HFFc6 (cell line): ENCODE data around the gene NIPBL. TPM values are rescaled to one million over a fixed set of nuclear protein-coding genes. Genes with fewer than 3 reads are reported as not detected.
"Not testable (repeated sequence)": the region's sequence is repeated elsewhere in the genome, so short reads cannot be mapped to it uniquely, and the experiment has no call there.

Experiments used
- DNase-seq: peaks from one replicate; pipeline ENCODE4 v3.0.0-alpha.2; 2018
- H3K27ac Mint-ChIP-seq: 2 replicates; pipeline ENCODE4 v1.8.0; 2020; ENCODE audit warnings: mild to moderate bottlenecking, mixed read lengths
- H3K27me3 Mint-ChIP-seq: 2 replicates; pipeline ENCODE4 v1.8.0; 2021; ENCODE audit warnings: mild to moderate bottlenecking, moderate library complexity, mixed read lengths; ENCODE audit not compliant: insufficient read depth
- H3K36me3 Mint-ChIP-seq: 2 replicates; pipeline ENCODE4 v1.8.0; 2021; ENCODE audit warnings: low read depth, mixed read lengths
- H3K4me1 Mint-ChIP-seq: 2 replicates; pipeline ENCODE4 v1.8.0; 2020; ENCODE audit warnings: low read depth, mixed read lengths
- H3K4me3 Mint-ChIP-seq: 2 replicates; pipeline ENCODE4 v1.8.0; 2020; ENCODE audit warnings: mild to moderate bottlenecking, moderate library complexity, mixed read lengths
- H3K9me3 Mint-ChIP-seq: 2 replicates; pipeline ENCODE4 v1.8.0; 2020; ENCODE audit warnings: mild to moderate bottlenecking, mixed read lengths
- total RNA-seq, 6 experiments: library from RNA; stranded (reverse); fragmentation: NEBNext Ultra II Directional; extraction: Animal tissue kit (Norgen Biotek cat#: 25700); gene quantifications; 2 replicates in 1 of 6; 3 replicates in 5 of 6; pipeline ENCODE4 v1.2.3, GENCODE V29; 2021
- TF ChIP-seq, protein P1 (sequence below): fragments of 200-600 bp; sonication (generic); IDR thresholded peaks from 2 replicates; pipeline ENCODE4 v1.5.0; 2021; ENCODE audit warnings: antibody characterized with exemption, mild to moderate bottlenecking

Gene NIPBL
- total RNA-seq, 6 experiments from 2014 or later, result 31.6 to 35.7 (median 32.6) TPM

DNA sequence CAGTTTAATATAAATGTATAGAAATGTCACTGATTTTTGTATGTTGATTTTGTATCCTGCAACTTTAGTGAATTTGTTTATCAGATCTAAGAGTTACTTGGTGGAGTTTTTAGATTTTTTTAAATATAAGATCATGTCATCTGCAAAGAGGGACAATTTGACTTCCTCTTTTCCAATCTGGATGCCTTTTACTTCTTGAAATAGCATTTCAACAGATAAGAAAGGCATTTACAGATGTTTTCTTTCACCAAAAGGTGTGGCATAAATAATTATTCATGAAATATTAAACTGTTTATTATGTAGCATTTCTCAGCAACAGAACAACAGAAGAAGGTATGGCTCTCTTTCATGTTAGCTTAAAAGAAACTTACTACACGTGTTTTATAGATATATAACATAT is 34.9 kb upstream of the NIPBL start:
- Mint-ChIP-seq H3K4me3 (no peak overlapping the region), H3K27ac (no peak overlapping the region), H3K27me3 (peaks cover 16% of the 10 kb centered on the region), H3K9me3 (no peaks in the 10 kb centered on the region; the same call in 1 of the 2 replicates), H3K36me3 (no peaks in the 10 kb centered on the region), H3K4me1 (no peaks in the 10 kb centered on the region)
- TF ChIP-seq, protein P1, sequence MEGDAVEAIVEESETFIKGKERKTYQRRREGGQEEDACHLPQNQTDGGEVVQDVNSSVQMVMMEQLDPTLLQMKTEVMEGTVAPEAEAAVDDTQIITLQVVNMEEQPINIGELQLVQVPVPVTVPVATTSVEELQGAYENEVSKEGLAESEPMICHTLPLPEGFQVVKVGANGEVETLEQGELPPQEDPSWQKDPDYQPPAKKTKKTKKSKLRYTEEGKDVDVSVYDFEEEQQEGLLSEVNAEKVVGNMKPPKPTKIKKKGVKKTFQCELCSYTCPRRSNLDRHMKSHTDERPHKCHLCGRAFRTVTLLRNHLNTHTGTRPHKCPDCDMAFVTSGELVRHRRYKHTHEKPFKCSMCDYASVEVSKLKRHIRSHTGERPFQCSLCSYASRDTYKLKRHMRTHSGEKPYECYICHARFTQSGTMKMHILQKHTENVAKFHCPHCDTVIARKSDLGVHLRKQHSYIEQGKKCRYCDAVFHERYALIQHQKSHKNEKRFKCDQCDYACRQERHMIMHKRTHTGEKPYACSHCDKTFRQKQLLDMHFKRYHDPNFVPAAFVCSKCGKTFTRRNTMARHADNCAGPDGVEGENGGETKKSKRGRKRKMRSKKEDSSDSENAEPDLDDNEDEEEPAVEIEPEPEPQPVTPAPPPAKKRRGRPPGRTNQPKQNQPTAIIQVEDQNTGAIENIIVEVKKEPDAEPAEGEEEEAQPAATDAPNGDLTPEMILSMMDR, result no peak
- DNase-seq, result no peak

GRCh38 chr5:36842087-36842486 is 34.5 kb upstream of the NIPBL start:
- H3K36me3 Mint-ChIP-seq, result no peaks in the 10 kb centered on the region
- H3K27ac Mint-ChIP-seq, result no peak overlapping the region
- H3K4me3 Mint-ChIP-seq, result no peak overlapping the region
- TF ChIP-seq, protein P1, result no peak
- peaks cover 16% of the 10 kb centered on the region for H3K27me3 Mint-ChIP-seq
- DNase-seq, result no peak
- no peaks in the 10 kb centered on the region; the same call in 1 of the 2 replicates for H3K9me3 Mint-ChIP-seq
- no peaks in the 10 kb centered on the region for H3K4me1 Mint-ChIP-seq

GRCh38 chr5:36844305-36844704 is 32.3 kb upstream of the NIPBL start:
- TF ChIP-seq, protein P1, result no peak
- no peaks in the 10 kb centered on the region for H3K4me1 Mint-ChIP-seq
- H3K9me3 Mint-ChIP-seq, result no peaks in the 10 kb centered on the region; the same call in 1 of the 2 replicates
- no peak overlapping the region for H3K4me3 Mint-ChIP-seq
- H3K36me3 Mint-ChIP-seq, result no peaks in the 10 kb centered on the region
- no peak overlapping the region for H3K27ac Mint-ChIP-seq
- DNase-seq, result no peak
- H3K27me3 Mint-ChIP-seq, result peaks cover 12% of the 10 kb centered on the region

- not testable (repeated sequence) for H3K9me3 Mint-ChIP-seq, H3K27ac Mint-ChIP-seq, H3K4me3 Mint-ChIP-seq, H3K36me3 Mint-ChIP-seq, H3K4me1 Mint-ChIP-seq, DNase-seq
- peaks cover 18% of the 10 kb centered on the region for H3K27me3 Mint-ChIP-seq
These were observed 28.0 kb upstream of the NIPBL start for GRCh38 chr5:36848545-36848944.

- H3K9me3 Mint-ChIP-seq, H3K36me3 Mint-ChIP-seq, DNase-seq, H3K4me1 Mint-ChIP-seq, H3K27ac Mint-ChIP-seq, H3K4me3 Mint-ChIP-seq: not testable (repeated sequence)
- peaks cover 12% of the 10 kb centered on the region for H3K27me3 Mint-ChIP-seq
These were observed 23.7 kb upstream of the NIPBL start for GRCh38 chr5:36852903-36853302.

DNA sequence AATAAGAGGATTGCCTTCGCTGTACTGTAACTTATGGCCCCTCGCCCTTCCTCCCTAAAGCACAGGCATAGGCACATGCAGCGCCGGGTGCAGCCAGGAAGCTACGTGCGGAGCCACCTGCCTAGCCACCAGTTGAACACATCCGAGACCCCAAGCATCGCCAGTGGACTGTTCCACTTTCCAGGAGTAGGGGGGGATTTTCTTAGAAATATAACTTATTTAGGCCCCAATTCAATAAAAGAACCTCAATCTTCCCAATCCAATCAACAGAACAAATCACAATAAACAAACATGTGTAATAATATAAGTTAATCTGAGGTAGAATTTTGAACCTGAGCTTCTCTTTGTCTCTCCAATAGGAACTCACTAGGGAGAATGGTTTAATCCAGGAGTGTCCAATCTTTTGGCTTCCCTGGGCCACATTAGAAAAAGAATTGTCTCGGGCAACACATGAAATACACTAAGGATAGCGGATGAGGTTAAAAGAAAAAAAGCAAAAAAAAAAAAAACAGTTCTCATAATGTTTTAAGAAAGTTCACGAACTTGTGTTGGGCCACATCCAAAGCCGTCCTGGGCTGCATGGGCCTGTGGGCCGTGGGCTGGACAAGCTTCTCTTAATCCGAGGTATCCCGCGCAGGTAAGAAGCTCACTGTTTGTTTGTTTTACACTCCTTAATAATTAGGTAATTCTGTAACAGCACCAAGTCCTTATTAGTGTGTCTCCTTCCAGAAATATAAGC is 22.0 kb upstream of the NIPBL start:
- no peaks in the 10 kb centered on the region; the same call in 1 of the 2 replicates for H3K36me3 Mint-ChIP-seq
- DNase-seq, result no peak
- H3K27ac Mint-ChIP-seq, result no peak overlapping the region
- TF ChIP-seq, protein P1, result no peak
- no peaks in the 10 kb centered on the region for H3K4me1 Mint-ChIP-seq
- peaks cover 13% of the 10 kb centered on the region for H3K27me3 Mint-ChIP-seq
- H3K9me3 Mint-ChIP-seq, result peaks cover 7% of the 10 kb centered on the region; the same call in 1 of the 2 replicates
- H3K4me3 Mint-ChIP-seq, result no peak overlapping the region
